ENCODE results near the gene HPS1.

GRCh38 chr10:98382691-98383101, 64.0 kb downstream of the HPS1 start:
- no peak for TF ChIP-seq POLR2AphosphoS5 (IDR thresholded peaks at IDR 0.05; ENCODE audit: insufficient read depth, low read depth, low read length)
- TF ChIP-seq POLR2A (IDR thresholded peaks at IDR 0.05; ENCODE audit: low read depth, low read length): no peak
- no peak for TF ChIP-seq CTCF (IDR thresholded peaks at IDR 0.05; ENCODE audit: extremely low read depth in 1 of 2, insufficient read depth in 1 of 2, low read depth in 1 of 2, low read length in 2 of 2)
- no peak for TF ChIP-seq MAX (IDR thresholded peaks at IDR 0.05; ENCODE audit: insufficient read depth, insufficient read length)
- no peak for TF ChIP-seq GATA2 (IDR thresholded peaks at IDR 0.05; ENCODE audit: insufficient read depth, insufficient read length, low read depth, low read length)
- TF ChIP-seq JUN (IDR thresholded peaks at IDR 0.05; ENCODE audit: borderline replicate concordance, insufficient read depth, insufficient read length, low read depth): no peak

Measured in endothelial cell of umbilical vein (primary cell).